IPS DF 4.7 (cell line): ENCODE data around the gene CROCC2.

Experiments used
- DNase-seq: peaks from one replicate; pipeline ENCODE4 v3.0.0-alpha.2; 2013; ENCODE audit warnings: low spot score; ENCODE audit errors: extremely low read depth

The CROCC2 gene

DNA sequence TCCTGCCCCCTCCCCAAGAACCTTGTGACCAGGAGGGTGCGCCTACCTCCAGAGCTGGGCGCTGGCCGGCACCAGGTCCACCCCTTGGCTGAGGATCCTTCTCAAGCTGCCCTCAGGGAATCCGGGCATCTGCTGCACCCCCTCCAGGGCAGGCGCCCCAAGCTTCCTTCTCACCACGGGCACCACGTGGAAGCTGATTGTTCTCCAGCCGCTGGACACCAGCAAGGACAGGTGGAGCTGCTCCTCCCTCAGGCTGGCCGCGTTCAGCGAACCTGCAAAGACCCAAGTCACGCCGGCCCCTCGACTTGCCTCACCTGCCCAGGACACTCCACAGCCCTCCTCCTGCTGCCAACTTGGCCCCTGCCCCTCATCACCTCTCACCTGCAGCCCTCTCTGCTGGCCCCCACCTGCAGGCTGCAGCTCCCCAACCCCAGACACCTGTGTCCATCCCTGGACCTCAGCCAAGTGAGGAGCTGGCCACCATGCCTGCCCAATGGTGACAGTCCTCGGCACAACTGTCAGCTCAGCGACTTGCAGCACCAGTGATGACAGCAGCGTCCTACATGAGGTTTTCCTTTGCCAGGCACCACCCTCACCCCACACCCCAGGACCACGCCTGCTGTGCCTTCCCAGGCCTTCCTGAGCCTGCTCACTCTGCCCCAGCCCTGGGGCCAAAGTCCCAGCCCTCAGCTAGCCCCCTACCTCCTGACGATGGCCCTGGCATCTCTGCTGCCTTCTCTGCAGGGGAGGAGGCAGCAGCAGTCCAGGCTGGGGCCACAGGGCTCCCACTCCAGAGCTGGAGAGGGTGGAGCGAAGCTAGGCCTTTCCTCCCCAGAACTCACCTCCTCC is 14.4 kb upstream of the CROCC2 start:
- no peak for DNase-seq

DNA sequence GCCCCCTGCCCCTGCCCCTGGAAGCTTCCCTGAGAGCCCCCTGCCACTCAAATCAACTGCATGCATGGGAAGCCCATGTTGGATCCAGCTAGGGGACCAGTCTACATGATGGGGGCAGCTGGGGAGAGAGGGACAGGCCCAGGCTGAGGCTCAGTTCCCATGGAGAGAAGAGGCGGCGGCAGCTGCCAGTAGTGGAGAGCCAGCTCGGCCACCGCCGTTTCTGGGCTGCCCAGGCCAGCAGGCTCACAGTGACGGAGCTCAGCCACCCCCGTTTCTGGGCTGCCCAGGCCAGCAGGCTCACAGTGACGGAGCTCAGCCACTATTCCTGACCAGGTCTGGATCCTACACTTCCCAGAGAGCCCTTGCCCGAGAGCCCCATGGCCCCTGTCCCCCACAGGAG is 13.8 kb upstream of the CROCC2 start:
- DNase-seq = no peak

DNA sequence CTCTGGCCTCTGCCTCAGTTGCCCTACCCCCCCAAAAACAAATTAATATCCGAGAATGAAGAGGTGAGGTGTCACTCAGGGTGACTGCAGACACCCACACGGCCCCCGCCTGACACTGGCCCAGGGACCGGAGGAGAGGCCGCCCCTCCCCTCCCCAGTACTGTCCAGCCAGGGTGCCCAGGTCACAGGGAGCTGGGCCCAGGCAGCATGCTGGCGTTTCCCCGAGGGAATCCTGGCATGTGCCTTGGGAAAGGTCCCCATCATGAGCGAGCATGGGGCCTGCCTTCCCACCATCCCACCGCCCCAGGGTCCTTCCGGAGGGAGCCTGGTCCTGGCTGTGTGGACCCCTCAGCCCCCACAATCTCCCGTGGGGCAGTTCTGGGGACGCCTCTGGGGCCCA is 13.2 kb upstream of the CROCC2 start:
- DNase-seq = no peak

DNA sequence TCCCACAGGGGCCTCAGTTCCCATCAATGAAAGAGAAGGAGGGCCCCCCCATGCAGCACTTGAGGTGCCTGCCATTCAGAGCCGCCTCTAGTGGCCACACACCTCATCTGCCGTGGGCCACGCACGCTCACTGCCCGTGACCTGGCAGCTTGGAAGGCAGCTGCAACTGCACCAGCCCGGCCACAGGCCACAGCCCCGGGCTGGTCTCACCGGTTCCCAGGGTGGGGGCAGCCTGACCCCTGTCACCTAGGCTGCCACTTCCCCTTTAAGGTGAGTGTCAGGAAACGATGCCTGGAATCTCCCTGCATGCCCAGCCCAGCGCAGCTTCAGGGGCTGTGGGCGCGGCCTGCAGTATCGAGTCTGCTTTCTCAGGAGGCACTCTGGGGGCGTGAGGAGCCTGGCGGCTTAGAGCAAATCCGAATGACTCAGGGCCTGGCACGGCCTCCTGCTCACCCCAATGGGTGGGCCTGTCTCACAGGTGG is 12.7 kb upstream of the CROCC2 start:
- DNase-seq = no peak

DNA sequence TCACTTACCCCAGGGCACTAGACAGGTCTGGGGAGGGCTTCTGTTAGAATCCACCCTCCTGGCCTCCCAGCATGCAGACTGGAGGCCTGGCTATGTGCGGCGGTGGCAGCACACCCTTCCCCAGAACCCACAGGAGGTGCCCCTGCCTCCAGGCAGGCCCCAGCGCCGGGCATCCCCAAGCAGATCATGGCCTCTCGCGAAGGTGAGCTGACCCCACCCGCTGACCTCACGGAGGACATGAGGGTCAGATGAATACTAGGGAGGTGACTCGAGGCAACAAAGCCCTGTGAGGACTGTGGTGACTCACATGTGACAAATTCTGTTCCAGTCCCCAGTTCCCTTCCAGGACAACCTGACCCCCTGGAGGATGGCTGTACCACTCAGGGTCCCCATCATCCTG is 12.1 kb upstream of the CROCC2 start:
- DNase-seq = no peak

DNA sequence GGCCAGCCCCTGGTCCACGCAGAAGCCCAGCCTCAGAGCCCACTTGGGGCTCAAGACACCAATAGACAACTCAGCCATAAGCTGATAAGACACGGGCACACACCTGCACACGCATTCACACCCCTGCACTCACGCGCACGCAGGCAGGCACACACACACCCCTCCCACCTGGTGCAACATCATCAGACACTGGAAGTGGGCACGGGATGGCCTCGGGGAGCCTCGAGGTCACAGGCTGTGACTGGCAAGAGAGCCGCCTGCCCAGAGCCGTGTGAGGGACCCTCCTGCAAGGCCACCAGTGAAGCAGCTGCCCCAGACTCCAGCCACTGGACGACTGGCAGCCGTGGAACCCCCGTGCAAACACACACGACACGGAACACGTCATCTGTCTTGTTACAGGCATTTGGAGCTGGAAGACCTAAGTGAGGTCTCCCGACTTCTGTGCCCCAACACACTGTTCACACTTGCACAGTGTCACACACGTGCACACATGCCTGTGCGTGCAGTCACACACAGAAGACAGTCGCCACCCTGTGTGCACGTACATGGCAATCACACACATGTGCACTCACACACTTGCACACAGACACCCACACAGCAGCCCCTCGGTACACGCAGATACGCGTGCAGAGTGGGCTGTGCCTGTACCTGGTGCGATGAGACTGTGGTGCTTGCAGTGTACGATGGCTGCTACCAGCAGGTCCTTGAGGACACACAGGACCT is 11.1 kb upstream of the CROCC2 start:
- DNase-seq = no peak

DNA sequence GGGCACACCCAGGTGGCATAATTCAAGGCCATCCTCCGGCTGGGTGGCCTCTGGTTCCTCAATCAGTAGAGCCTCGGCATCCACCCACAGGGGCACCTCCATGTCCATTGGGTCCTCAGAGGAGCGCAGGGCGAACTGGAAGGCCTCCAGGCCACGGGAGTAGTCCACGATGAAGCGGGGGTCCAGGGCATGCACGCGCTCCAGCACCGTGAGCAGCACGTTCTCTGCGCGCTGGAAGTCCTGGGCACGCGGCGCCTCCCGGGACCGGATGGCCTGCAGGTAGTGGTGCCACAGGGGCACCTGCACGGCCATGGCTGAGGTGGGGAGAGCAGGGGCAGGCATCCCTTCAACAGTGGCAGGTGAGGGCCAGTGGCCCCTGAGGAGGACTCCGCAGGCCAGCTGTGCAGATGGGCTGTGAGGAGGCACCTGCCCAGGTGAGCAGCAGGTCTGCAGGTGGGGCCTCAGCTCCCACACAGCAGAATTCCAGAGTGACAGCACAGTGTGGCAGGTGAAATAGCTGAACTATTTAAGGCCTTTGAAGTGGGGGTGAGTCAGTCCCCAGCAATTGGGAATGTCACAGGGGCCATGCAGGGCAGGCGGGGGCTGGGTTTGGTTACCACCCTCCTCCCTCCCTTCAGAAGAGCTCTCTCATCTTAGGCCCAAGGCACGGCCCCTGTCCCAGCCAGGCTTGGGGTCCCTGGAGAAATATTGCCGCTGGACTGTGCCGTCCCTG is 10.3 kb upstream of the CROCC2 start, which contains the start of gene MAB21L4:
Gene MAB21L4 (minus strand): TSS at position 501 of the 733 bp plus-strand sequence. CDS start 159 bp downstream, at position 342.
- no peak for DNase-seq

DNA sequence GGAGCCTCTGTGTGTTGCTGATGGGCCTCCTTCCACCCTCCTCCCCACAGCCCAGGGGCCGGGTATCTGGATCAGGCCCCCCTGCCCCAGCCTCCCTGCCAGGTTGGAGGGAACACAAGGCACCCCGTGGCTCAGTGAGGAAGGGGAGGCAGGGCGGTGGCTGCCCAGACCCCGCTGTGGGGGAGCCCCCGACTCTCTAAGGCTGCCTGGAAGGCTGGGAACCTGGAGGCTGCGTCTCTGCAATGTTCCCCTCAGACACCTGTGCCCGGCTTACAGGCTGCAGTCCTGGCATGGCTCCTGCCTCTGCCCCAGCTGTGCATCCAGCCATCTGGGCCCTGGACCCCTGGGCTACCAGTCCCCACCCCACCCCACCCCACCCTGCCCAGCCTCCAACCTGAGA is 9.7 kb upstream of the CROCC2 start:
- DNase-seq = no peak

DNA sequence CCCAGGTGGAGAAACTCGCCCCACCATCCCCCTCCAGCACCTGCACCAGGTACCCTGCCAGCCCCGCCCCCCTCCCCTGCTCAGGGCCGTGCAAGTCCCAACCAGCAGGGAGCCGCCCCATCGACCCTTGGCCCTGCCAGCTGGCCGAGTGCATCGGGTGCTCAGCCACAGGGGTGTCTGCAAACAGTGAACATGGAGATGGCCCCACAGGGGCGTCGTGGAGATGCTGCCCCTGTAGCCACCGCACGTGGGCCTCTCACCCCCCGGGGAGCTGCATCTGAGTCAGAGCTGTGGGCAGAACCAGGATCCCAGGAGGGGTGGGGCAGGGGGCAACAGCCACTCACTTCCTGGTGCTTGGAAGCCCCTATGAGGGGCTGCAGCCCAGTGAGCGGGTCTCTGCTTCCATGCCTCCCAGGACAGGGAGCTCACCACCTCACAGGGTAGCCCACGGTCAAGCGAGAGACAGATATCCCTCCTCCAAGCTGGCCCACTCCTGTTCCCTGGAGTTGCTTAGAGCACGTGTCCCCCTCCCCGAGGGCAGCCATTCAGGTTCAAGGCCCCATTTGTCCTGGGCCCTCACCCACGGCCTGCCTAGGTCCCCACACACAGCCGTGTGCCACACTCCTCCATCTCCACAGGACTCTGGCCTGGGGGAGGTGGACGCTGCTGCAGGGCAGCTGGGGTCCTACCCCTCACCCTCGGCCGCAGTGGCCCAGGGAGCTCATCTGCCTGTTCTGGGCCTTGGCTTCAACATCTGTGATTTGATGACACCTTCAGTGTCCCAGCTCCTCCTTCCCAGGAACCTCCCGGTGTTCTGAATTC is 9.1 kb upstream of the CROCC2 start:
- DNase-seq = no peak

DNA sequence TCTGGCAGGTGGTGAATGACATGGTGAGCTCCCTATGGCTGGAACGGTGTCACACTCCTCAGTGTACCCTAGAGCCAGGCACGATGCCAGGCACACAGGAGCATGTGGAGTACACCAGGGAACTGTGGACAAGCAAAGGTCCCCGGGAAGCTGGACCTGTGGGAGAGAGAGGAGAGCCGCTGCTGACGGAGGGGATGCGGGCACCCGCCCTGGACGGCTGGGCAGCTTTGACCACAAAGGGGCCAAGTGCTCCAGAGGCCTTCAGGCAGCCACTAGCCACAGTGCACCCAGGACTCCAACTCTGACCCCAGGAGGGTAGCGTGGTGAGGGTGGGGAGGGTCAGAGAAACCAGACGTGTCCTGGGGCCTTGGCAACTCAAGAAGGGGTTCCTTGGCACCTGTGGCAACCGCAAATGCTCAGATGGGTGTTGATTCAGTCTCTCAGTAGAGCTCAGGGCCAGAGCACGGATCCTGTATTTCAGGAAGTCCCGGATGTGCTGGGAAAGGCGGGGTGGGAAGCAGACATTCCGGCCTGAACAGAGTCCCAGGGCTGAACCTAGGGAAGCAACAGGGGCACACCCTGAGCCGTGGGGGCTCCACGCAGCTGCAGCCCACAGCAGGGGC is 7.9 kb upstream of the CROCC2 start:
- no peak for DNase-seq

DNA sequence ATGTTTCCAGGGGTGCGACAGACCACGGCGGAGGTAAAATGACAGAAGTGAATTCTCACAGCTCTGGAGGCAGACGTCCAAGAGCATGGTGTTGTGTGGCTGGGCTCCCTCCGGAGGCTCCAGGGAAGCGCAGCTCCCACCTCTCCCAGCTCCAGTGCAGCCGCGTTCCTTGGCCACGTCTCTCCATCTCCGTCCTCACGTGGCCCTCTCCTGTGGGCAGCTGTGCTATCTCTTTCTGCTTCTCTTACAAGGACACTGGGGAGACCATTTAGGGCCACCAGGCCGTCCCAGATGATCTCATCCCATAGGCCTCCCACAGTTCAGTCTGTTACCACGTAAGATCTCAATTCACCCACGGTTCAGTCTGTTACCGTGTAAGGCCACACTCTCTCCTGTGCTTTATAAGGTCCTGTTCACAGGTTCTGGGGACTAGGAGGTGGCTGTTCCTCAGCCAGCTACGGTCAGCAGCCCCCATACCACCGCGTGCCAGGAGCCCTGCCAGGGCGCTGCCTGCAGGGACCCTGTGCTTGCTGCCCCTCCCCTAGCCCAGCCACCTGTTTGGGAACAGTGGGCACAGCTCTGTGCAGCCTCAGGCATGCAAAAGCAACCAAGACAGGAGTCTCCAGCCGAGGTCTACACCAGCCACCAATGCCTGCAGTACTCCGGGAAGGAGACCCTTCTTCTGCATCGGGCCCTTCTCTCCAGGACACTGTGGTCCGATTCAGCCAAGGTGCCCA is 7.2 kb upstream of the CROCC2 start:
- no peak for DNase-seq

DNA sequence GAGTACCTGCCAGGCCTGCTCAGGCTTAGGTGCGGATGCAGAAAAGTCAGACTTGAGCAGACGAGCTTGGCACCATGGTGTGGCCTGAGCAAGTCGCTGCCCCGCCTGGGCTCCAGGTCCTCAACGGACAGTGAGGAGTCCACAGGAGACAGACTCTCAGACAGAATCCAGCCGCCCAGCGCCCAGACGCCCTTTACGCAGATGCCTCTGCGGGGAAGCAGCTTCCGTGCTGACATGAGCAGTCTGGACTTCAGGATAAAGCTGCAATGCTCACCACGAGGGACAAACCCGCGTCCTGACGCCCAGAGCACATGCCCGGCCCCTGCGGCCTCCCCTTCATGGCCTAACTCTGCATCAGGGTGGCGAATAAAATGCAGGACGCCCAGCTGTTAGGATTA is 6.7 kb upstream of the CROCC2 start:
- DNase-seq = no peak

DNA sequence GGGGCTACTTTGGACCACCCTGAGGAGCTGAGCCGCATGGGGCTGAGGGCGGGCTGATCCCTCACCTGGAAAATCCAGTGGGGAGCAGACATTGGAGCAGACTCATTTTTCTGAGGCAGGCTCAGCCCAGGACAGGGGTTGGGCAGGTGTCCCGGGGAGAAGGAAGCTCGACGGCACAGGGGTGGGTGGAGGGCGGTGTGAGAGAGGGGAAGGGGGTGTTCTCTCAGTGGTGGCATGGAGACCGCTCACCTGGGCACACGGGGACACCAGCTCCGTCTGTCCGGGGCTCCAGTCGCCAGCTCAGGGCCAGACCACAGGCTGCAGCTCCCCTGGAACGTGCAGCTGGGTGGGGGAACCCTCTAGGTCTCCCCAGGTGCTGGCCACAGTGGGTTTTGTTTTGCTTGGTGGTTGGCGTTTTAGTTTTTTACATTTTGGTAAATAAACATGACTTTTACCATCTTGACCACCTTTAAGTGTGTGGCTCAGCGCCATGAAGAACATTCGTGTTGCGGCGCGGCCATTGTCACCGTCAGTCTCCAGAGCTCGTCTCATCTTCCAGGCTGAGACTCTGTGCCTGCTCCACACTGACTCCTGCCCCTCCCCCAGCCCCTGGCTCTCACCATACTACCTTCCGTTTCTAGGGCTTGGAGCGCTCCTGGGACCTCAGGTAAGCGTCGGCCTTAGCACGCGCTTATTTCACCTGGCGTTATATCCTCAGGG is 5.8 kb upstream of the CROCC2 start:
- DNase-seq = no peak

DNA sequence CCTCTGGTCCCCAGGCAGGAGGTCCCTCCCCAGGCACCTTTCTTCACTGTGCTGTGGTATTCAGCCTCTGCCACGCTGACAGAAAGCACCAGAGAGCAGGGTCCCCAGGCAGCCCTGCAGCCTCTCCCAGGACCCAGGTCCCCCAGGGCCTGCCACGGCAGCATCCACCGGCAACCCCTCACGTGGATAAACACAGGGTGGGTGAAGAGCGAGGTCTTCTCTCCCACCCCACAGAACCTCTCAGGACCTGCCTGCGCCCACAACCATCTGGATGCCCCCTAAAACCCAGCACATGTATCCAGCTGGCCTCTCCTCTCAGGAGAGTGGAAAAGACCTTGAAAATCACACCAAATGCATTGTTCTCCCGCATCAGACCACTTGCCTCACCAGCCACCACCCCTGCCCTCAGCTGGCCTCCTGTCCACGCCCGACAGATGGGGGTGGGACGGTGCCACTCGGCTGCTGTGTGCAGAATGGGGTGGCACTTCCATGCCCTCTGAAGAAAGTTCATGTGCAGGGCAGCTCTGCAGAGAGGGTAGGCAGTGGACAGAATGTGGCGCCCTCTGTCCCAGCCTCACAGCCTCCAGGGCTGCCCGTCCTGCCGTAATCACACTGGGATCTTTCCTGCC is 4.0 kb upstream of the CROCC2 start:
- no peak for DNase-seq

DNA sequence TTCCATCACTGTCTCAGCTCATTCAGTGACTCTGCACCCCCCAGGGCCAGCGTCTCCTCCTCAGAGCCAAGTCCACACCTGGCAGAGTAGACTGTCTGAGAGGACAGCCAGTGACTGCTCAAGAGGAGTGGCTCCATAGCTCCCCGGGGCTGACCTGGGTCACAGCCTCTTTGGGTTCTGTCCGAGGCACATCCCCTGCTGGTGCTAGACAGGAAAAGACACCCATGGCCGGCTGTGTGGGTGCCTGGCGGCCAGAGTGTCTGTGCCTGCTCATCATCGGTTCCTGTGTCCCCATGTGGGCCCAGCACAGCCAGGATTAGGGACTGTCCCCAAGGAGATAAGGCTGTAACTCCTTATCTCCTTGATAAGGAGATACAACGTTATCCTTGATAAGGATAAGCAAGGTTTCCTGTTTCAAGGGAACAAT is 3.5 kb upstream of the CROCC2 start:
- no peak for DNase-seq

DNA sequence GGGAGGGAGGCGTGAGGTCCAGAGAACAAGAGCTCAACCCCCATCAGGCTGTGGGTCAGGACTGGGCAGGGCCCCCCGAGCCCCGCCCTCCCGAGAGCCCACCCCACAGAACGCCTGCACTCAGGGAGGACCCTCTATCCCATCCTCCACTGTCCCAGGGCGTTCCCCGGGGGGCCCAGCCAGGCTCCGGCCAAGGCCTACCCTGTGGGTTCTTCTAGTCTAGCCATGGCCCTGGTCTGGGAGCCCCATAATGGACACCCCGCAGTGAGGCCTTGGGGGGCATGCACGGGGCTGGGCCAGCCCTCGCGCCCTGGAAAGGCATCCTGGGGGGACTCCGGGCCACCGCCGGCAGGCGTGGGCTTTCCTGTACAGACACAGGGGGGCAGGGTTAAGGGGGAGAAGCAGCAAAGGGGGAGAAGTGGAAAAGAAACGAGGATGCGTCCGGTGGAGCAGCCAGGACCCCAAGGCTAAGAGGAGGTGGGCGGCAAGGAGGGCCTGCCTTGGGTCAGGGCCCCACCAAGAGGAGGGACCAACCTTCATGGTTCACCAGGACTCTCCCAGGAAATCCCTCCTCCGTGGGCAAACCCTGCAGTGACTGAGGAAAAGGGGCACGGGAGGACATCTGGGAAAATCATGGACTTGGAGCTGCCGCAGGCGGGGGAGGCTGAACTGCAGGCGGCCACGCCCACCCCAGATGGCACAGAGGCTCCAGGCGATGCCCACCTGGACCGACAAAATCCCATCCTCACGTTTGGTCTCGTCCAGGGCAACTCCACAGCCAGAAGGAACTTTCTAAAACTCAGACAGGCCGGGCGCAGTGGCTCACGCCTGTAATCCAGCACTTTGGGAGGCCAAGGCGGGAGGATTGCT is 2.7 kb upstream of the CROCC2 start:
- no peak for DNase-seq

DNA sequence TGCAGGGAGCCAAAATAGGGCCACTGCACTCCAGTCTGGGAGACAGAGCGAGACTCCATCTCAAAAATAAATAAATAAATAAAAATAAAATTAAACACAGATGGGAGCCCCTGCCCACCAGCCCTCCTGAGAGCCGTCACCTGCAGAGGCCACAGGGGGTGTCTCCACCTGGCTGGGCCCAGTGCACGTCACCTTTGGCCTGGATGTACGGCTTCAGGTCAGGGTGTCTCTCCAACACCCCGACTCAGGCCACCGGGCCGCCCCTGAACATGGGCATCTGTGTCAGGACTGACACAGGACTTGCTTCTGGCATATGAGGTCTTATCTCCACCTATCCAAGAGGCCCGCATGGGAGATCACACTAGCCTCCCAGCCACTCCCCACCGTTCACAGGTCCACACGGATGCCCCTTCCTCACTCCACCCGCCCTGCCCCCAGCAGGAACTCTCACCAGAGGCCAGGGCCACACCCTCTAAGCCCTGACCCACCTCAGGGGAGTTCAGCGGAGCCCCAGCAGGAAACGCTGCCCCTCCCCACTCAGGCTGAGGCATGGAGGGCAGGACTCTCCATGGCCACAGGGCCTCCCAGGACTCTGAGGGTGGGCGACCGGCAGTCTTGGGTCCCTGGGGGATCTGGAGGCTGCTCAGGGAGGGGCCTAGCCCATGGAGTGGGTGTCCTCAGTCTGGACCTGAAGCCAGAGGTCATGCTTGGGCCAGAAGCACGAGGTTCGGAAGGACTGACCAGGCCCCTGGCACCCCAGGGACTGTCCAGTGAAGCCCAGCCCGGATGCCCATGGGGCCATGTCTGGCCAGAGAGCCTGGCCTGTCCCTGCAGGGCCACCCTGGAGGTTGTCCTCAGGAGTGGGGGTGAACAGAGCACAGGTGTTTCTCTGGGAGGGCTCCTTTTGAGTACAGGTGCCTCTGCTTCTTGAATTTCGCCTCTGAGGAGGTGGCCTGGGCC is 1.6 kb upstream of the CROCC2 start:
- DNase-seq = no peak
